GM18508 (cell line): ENCODE data around the gene PTTG1IP.
"Not testable (repeated sequence)": the region's sequence is repeated elsewhere in the genome, so short reads cannot be mapped to it uniquely, and the experiment has no call there.

Source experiments
- ATAC-seq: cut with Tn5 transposase; IDR thresholded peaks from one replicate; pipeline ENCODE4 v1.9.1; 2021; ENCODE audit warnings: moderate number of reproducible peaks; ENCODE audit not compliant: insufficient read depth, unreplicated experiment

PTTG1IP gene

GRCh38 chr21:44834231-44834950 lies 39.1 kb downstream of the PTTG1IP start:
- ATAC-seq: no peak

GRCh38 chr21:44833663-44834062 lies 39.8 kb downstream of the PTTG1IP start:
- no peak for ATAC-seq

- ATAC-seq: not testable (repeated sequence)
These were observed 40.8 kb downstream of the PTTG1IP start for GRCh38 chr21:44832516-44833255.

GRCh38 chr21:44831227-44831860 lies 42.1 kb downstream of the PTTG1IP start:
- ATAC-seq: no peak

GRCh38 chr21:44829507-44830092 lies 43.9 kb downstream of the PTTG1IP start:
- ATAC-seq: no peak

- ATAC-seq: no peak
These were observed 45.0 kb downstream of the PTTG1IP start for GRCh38 chr21:44828362-44829056.

GRCh38 chr21:44823179-44823660 lies 50.3 kb downstream of the PTTG1IP start:
- ATAC-seq: no peak

- no peak for ATAC-seq
These were observed 50.9 kb downstream of the PTTG1IP start for GRCh38 chr21:44822484-44823178.

- ATAC-seq: no peak
These were observed 52.6 kb downstream of the PTTG1IP start for GRCh38 chr21:44820851-44821250.

GRCh38 chr21:44819283-44820243 lies 53.9 kb downstream of the PTTG1IP start:
- no peak for ATAC-seq

GRCh38 chr21:44818640-44819011 lies 54.9 kb downstream of the PTTG1IP start:
- ATAC-seq: no peak

GRCh38 chr21:44817914-44818639 lies 55.4 kb downstream of the PTTG1IP start, which contains the start of gene SUMO3:
SUMO3 (minus strand) TSS chr21:44818062; CDS start chr21:44817968, 94 bp downstream.
- no peak for ATAC-seq

- ATAC-seq: no peak
These were observed 56.0 kb downstream of the PTTG1IP start for GRCh38 chr21:44817506-44817880.

GRCh38 chr21:44816761-44817505 lies 56.6 kb downstream of the PTTG1IP start:
- no peak for ATAC-seq

- no peak for ATAC-seq
These were observed 57.5 kb downstream of the PTTG1IP start for GRCh38 chr21:44815852-44816628.

GRCh38 chr21:44815225-44815624 lies 58.3 kb downstream of the PTTG1IP start:
- no peak for ATAC-seq
